ENCODE measurements around the gene SMIM12.

SMIM12 gene

DNA sequence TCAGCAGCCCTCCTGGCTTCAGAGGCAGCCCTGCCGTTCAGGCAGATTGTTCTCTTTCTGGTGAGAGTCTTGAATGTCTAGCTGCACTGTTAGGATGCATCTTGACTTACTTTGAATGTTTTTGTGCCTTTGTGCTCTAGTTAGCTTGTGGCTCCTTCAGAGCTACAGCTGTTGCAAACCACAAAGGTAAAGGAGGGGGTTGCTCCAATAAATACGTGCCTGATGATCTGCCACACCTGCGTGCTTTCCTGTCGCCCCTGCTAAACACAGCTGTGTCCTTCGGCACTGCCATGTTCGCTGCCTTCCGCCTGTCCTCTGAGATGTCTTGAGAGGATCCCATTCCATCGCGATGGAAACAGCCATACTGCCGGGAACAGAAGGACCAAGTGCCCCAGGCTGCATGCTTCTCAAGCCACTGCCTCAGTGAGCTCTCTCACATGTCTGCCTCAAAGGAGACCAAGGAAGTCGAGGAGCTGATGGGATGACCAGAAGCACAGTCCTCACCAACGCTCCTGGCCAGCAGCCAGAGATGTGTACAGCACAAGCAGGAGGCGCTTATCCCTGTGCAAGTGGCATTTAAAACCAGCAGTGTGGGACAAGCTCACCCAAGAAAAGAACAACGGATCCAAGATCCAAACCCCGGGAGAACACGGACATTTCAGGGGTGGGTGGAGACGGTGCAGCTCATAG is 12.0 kb upstream of the SMIM12 start:
- no peak for DNase-seq

DNA sequence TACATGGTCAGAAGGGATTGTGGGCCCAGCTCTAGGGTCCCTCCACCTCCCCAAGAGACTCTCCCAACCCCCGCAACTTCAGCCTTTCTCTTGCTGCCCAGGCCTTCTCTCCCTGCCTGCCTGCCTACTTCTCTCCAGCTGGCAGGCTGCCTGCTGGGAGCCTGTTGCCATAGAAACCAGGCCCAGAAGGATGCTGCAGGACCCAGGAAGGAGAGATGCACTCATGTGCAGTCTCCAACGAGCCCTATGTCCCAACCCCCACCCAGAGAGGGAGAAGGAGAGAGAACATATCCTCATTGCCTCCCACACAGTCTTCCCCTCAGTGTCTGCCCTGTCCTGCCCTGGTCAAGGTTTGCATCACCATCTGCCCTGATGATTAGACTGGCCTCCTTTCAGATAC is 10.8 kb upstream of the SMIM12 start:
- DNase-seq = no peak

DNA sequence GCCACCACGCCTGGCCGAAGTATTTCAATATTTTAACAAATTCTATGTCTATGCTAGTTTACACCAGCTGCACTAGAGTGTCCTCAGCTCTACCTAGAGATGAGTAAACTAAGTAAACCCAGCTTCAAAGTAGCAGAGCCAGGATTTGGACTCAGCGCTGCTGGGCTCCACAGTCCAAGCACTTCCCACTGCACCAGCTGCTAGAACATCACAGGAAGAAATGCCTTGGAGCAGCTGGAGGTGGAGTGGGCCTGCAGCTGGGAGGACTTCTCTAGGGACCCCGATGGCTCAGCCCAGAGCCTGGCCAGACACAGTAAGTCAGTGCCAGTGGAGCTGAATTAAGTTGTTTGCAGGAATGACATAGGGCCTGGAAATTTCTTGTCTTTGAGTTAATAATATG is 10.2 kb upstream of the SMIM12 start:
- DNase-seq = no peak

DNA sequence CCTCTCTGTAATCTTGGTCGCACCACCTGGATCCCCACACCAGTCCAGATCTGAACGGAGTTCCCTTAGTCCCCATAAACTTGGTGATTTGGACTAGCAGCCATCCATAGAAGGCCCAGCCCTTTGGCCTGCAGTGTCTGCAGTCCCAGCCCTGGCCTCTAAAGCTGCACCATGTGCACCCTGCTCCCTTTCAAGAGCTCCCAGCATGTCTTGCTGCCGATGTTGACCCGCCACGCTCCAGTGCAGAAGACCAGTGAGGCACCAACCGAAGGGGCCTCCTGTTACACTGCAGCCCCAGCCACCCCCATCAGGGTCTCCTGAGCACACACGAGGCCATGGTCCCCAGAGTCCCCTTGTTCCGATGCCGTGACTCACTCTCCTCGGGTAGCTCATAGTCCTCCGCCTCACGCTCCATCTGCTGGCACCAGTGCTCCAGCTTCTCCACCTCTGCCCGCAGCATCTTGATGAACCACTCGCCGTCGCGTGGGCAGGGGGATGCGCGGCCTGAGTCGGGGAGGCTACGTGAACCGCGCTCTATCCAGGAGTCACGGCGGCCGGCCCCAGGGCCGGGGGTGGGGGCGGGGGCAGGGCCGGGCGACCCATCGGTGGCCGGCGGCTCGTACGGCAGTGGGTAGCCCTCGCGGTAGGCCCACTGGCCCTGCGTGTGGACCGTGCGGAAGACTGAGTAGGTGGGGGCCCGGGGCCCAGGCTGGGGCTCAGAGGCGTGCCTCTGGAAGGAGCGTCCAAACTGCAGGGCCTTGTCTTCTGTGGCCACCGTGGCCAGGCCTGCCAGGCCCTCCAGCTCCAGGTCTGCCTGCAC is 8.9 kb upstream of the SMIM12 start:
- no peak for DNase-seq

DNA sequence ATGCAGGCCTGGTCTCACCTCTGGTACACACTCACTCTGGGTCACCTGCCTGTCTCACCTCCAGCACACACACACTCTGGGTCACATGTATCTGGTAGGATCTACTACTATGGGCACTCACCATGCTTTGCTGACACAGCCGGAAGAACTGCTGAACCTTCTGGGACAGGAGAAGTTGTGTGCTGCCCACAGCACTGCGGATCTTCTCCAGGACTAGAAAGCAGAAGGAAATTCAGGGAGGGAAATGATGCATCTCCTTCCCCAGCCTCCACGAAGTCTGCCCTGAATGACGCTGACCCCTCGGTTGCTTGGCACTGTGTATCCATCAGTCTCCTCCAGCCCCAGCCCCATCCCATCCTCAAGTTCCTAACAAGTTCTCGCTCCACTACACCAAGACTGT is 7.9 kb upstream of the SMIM12 start:
- peak; percentile 66 for DNase-seq

DNA sequence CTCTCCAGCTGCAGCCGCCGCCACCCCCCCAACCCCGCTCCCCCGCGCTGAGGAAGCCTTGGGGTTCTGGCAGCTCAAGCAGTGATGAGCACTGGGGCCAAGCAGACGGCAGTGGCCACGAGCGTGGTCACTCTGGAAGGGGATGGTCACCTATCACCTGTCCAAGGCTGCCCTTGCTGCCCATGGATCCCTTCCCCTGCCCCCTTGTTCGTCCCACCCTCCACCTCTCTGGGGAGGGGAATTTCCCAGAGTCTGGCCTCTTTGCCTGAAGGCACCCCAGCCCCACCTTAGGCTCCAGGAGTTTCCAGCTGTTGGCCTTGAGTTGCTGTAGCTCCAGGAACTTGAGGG is 7.2 kb upstream of the SMIM12 start:
- DNase-seq = no peak

DNA sequence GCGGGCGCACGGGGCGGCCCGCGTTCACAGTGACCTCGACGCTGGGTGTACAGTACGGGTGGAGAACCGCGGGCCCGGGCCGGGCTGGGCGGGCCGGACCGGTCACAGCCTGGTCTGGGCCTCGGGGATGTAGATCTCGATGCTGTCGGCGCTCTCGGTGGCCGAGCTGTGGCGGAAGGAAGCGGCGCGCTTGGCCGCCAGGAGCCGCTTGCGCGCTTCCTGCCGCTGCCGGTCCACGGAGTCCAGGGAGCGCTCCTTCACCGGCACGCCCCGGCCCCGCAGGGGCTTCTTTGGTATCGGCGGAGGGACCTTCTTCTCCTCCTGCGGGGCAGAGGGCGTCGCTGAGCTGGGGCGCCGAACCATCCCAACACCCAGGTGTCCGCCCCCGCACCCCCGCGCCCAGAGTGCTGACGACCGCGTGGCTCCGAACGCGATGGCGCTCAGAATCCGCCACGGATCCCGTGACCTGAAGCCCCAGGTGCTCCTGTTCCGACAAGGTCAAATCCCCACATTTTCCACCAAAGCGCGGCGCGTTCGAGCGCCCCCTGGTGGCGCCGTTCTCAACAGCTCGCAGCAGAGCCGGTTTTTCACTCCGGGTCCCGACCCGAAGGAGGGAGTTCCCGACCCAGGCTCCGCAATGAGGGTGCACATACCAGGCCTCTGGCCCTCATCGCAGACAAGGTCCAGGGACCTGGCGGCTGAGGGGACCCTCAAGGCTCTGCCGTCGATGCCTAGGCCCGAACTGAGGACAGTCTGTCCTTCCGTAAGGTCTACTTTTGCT is 6.6 kb upstream of the SMIM12 start:
- peak; percentile 37 for DNase-seq

DNA sequence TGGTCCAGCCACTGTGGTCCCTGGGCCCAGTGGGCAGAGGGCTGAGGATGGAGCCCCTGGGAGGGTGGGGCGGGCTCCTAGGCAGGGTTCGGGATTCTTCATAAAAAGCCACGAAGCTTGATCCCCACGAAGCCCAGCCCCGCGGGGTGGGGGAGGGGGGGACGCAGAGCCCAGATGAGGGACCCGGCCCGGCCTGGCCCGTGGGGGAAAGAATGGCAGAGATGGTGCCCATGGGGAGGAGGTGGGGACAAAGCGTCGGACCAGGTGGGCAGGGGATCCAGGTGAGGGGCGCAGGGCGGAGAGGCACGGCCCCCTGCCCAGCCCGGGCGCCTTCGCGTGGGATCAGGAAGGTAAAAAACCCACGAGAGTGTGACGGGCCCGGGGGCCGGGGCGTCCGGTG is 6.0 kb upstream of the SMIM12 start:
- DNase-seq = no peak

DNA sequence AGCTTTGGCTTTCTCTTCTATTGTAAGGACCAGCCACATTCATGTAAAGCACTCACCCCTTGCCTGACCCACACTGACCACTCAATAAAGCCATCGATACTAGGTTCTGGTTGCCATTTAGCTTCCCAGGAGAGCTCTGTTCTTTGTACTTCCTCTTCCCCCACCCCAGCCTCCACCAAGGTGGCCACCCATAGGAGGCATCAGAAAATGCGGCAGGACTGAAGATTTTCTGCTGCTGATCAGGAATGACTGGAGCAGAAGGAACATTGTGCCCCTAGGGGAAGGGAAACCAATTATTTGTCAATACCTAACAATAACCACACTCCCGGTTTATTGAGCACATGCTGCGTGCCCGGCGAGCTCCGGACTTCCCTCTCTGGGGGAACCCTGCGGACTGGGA is 5.2 kb upstream of the SMIM12 start:
- DNase-seq = no peak

DNA sequence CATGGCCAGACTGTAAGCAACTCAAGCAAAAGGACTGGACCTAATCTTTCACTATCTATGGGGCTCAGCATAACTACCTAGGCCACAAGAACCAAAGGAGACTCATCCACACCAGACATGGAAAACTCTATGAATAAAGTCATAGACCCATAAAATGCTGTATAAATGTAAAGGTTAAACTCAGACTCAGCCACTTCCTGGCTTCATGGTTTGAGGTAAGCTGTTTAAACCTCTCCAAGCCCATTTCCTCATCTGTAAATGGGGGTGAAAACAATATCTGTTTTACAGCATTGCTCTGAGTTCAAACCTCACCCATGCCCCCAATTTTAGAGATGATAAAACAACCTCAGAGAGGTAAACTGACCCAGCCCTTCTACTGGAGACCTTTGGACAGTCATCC is 4.0 kb upstream of the SMIM12 start:
- DNase-seq = no peak

DNA sequence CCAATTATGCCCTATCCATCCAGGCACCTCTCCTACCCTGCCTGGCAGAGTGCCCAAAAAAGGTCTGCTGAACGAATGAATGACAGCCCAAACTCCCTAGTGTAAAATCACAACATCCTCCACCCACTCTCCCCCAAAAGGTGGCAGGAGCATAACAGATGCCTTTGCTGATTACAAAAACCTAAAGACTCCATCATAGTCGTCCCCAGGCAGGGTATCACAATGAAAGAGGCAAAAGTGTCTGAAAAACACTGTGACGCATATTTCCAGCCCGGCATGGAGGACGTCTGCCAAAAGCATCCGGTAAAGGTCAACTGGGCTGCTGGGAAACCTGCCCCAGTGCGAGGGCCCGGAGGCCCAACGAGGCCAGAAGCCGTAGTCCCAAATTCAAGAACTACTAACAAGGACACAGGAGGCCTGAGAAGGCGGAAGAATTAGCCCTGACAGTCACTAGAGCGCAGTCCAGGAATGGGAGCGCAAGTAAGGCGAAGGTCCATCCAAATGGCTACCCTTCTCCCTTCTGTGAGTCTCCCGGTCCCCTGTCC is 576 bp downstream of the SMIM12 start:
- DNase-seq = no peak

DNA sequence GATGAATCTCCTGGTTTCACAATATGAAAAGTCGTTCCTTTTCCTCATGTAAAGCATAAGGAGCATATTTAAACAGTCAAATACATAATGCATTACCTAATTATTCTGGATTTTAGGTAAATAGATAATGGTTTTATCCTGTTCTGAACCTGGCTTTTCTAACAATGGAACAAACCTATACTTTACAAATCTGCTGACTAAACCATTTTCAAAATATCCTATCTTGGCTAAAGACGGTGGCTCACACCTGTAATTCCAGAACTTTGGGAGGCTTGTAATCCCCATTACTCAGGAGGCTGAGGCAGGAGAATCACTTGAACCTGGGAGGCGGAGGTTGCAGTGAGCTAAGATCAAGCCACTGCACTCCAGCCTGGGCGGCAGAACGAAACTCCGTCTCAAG is 2.9 kb downstream of the SMIM12 start:
- DNase-seq = no peak

DNA sequence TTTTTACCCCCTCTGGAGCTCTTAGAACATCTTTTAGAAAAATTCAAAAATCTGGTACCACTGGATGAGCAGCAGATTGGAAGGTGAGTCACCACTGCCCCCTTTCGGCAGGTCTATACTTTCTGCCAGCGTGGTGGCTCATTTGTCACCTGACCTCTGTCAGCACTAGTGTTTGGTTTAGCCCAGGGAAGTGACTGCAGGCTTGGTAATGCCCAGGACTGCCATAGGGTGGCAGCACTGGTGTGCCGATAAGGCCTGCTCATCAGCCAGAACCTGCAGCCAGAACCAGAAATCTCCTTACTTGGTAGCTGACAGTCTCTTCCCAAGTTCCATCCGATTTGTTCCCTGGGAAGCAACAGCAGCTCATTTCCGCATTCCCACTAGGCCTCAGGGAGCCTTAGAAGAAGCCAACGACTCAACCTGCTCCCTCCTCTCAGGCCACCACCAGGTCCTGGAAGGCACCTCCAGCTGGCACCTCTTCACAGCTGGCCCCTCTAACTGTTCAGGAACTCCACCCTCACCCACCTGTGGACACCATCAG is 6.8 kb downstream of the SMIM12 start:
- peak; percentile 87 for DNase-seq

DNA sequence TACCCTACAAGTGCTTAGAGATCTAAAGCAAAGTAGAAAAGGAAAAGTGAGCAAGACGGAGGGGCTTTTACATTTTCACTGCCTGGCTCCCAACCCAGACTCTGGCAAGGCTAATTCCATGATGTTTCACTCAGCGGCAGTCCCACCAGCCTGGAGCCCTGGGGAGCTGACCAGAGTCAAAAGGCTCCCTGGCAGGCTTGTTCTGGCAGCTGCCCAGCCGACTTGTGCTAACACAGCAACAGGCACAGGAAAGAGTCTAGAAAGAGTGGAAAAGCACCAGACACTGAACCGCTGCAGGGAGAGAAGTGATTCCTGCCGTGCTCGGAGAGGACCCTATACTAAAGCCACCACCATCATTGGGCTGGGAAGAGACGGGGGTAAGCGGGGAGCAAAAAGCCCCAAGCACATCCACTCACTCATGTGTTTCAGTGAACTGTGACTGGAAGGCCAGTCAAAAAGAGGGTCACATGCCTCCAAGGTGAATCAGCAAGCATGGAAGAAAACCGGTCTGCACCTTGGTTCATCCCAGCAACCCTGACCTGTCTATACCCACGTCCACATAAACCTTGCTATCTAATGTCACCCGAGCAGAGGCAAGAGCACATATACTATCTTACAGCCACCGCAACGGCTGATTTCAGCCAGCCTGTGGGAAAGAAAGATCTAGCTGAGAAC is 8.0 kb downstream of the SMIM12 start:
- DNase-seq = no peak

DNA sequence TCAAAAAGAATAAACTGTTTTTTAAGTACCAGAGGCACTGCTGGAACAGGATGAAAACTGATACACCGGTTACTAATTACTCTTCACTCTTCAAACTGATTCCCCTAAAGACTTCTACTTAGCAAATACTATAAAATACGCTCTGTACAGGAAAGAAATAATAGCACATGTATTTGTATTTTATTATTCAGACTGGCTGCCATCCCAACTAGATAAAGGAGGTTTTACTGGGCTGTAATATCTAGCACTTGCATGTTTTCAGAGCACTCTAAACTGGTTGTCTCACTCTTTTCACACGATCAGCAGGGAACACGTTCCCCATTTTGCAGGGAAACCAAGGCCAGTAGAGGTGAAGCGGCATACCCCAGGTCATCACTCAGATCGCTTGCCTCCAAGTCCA is 9.2 kb downstream of the SMIM12 start:
- DNase-seq = no peak

DNA sequence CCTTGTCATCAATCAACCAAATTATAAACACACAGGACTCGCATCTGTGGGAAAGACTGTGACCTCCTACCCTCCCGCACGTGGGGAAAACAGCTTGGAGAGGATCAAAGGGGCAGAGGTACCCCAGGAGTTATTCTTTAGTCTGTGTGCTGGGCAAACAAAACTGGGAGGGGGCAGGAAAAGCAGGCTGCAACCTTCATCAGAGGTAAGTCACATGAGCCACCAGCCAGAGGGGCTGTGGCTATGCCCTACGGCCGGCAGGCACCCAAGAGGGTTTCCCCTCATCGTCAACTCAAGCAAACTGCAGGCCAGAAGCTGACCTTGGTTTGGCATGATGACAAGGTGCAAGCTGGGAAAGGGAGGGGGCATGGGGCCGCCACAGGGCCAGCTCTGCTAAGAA is 12.5 kb downstream of the SMIM12 start:
- no peak for DNase-seq

DNA sequence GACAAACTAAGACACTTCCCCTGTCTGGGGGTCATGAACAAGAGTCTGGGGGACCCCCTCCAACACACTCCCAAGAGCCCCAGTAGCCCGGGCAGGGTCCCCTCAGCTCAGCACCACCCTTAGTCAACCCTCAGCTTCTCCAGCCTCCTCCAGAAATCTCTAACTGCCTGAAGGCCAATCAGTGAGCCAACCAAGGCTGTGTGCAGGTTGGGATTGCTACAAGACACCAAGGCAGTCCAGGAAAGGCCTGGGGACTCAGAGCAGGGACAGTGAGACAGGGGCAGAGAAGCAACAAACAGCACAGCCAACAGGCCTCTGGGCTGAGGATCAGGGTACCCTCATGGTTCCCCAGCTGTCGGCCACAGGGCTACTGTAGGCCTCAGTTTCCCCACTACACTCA is 13.3 kb downstream of the SMIM12 start:
- DNase-seq = no peak

DNA sequence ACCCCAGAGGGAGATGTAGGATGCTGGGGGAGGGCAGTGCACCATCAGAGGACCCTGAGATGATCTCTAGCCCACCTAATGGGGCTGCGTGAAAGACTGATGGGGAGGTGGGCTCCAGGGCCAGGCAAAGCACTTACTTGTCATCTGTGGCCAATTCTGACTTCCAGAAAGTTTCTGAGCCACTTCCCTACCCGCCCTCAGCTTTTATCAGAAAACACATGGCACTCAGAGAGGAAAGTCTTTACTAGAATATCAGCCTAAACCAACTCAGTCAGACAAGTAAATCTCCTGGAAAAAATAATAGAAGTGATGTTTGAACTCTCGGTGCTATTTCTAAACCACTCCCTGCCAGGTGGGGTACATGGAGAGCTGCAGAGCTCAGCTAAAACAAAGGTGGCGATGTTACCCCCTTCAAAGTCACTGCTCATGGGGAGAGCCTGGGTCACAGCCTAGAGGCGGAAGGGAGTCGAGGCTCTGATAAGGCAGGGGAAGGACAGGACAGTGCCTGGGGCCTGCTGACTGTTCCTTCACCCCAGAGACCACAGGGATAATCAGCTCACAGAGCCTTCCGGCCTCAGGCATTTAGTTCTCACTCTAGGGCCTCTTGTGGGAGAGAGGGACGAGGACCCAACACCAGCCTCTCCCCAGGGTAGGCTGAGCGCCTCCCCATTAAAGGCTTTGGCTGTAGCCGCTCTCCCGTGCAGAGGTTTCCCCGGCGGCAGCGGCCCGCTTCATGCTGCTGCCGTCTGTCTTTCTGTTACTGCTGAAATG is 14.2 kb downstream of the SMIM12 start:
- no peak for DNase-seq

DNA sequence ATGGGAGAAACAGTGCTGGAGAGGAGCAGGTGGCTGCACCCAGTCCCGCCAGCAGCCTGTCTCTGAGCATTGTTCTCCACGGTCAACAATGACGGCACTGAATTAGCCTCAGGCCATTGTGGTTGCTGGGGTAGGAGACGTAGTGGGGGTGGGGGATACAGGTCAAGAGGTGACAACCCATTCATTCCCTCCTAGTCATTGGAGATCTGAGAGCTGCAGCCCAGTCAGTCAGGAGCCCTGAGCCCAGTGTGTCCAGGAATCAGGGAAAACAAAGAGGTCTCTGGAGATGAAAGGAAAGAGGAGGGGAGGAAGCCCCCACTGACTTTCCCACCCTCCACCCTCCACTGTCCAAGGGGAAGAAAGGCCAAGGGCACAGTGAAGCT is 15.3 kb downstream of the SMIM12 start:
- no peak for DNase-seq

DNA sequence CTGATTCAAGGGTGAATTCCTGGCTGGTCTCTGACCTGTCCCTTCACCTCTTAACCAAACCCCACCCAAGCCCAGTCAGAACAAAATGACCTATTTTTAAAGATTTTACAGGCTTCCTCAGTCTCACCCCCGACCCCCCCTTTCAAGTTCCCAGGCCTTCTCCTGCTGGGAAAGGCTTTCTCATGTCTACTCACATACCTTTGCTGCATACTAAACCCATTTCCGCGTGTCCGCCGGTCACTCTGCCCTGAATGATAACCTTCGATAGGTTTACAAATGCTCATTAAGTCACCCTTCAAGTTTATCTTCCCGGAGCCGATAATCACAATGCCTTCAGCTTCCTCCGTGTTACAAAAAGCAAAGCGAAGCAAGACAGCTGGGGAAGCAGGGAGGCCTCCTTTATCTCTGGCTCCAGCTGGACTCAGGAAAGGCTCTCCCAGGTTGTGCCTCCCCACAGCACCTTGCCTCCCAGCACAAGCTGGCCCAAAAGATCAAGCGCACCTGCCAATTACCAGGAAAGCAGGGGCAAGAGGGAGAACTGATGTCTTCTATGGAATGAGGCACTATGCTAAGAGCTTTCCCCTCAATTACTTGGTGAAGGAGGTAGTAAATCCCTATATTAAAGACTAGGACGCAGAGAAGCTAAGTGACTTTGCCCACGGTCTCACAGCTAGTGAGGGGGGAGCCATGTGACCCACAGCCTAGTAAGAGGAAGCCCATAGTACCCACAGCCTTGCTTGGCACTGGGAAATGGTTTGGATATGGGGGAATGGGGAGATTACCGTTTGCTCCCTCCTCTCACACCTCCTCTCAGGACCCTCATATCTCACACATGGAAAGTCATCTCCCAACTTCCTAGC is 15.9 kb downstream of the SMIM12 start:
- DNase-seq = no peak

DNA sequence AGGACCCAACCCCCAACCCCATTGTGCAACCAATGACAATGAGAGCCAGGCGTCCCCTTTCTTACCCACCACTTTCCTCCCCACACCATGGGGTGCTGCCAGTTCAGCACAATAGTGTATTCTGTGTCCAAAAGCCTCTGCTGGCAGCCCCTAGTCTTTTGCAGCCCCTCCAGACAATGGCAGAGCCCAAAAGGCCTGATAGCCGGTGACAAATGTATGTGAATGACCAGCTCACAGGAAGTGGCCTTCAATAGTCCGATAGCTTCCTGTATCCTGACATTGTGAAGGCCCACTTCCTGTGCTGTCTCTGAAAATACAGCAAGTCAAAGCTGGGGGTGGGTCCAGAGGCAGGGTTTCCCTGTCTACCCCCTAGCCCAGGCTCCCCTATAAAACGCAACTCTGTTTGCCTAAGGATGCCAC is 16.6 kb downstream of the SMIM12 start:
- no peak for DNase-seq

Measured in GDM1 (cell line).